H1 (cell line): ENCODE measurements around the gene APBB1. TPM values are rescaled to one million over a fixed set of nuclear protein-coding genes. Genes with fewer than 3 reads are reported as not detected.

Experiments
- CTCF ChIA-PET: fragments of 300-600 bp; sonication (Branson Sonifier 250); formaldehyde crosslinking; loops from one replicate; lab custom pipeline; 2021; ENCODE audit not compliant: partially characterized antibody; lab: Charles Lee
- POLR2A ChIA-PET: fragments of 300-600 bp; sonication (Branson Sonifier 250); formaldehyde crosslinking; loops from one replicate; lab custom pipeline; 2021; ENCODE audit warnings: inconsistent platforms; ENCODE audit not compliant: partially characterized antibody; lab: Charles Lee
- DNase-seq, 2 experiments: peaks; one replicate each; pipeline versions ENCODE4 v3.0.0 to v3.0.0-alpha.2; 2010 to 2022; ENCODE audit warnings: low spot score in 2 of 2, low read depth in 1 of 2, mixed read lengths in 1 of 2
- FAIRE-seq: peaks from 2 replicates; lab custom pipeline; 2011; peaks lifted over from hg19 to GRCh38; lab: Jason Lieb, UNC
- H2AFZ ChIP-seq: 2 replicates; pipeline ENCODE4 v1.8.1; 2012; ENCODE audit warnings: low read length, inconsistent platforms
- H2AK5ac ChIP-seq: 2 replicates; pipeline ENCODE4 v1.6.1; 2013; ENCODE audit warnings: low read depth, low read length
- H2BK120ac ChIP-seq: replicated peaks from 2 replicates; pipeline ENCODE3; 2013; ENCODE audit warnings: low read depth, low read length, inconsistent platforms
- H2BK12ac ChIP-seq: 2 replicates; pipeline ENCODE4 v1.6.1; 2013; ENCODE audit warnings: low read depth, low read length
- H2BK15ac ChIP-seq: 2 replicates; pipeline ENCODE4 v1.6.1; 2013; ENCODE audit warnings: low read length
- H2BK20ac ChIP-seq: 2 replicates; pipeline ENCODE4 v1.6.1; 2013; ENCODE audit warnings: low read length
- H2BK5ac ChIP-seq: 2 replicates; pipeline ENCODE4 v1.6.1; 2013; ENCODE audit warnings: low read depth, low read length
- H3K14ac ChIP-seq: 2 replicates; pipeline ENCODE4 v1.6.1; 2013; ENCODE audit warnings: inconsistent platforms; ENCODE audit not compliant: insufficient read length
- H3K18ac ChIP-seq: 2 replicates; pipeline ENCODE4 v1.6.1; 2013; ENCODE audit warnings: low read length; ENCODE audit errors: extremely low read depth
- H3K23ac ChIP-seq: 2 replicates; pipeline ENCODE4 v1.6.1; 2013; ENCODE audit warnings: inconsistent platforms; ENCODE audit not compliant: insufficient read length
- H3K23me2 ChIP-seq: 2 replicates; pipeline ENCODE4 v1.6.1; 2013; ENCODE audit warnings: low read depth, low read length
- H3K27ac ChIP-seq: 2 replicates; pipeline ENCODE4 v1.6.1; 2011; ENCODE audit warnings: low read depth, low read length, inconsistent platforms
- H3K27me3 ChIP-seq, 4 experiments: replicated peaks in 1 of 4; 1 replicate in 1 of 4; 2 replicates in 3 of 4; pipeline versions ENCODE4 v1.6.1 to v1.8.1; 2011 to 2013; ENCODE audit warnings: low read length in 3 of 4, mild to moderate bottlenecking in 3 of 4, inconsistent platforms in 2 of 4, mixed read lengths in 2 of 4, moderate library complexity in 1 of 4; ENCODE audit not compliant: control insufficient read depth in 3 of 4, insufficient read depth in 3 of 4; ENCODE audit errors: extremely low read depth in 1 of 4
- H3K36me3 ChIP-seq, 4 experiments: 2 replicates each; pipeline versions ENCODE4 v1.6.1 to v1.8.1; 2011 to 2013; ENCODE audit warnings: mild to moderate bottlenecking in 4 of 4, low read length in 3 of 4, moderate library complexity in 2 of 4, control low read depth in 1 of 4, inconsistent platforms in 1 of 4; ENCODE audit not compliant: insufficient read depth in 4 of 4, control insufficient read depth in 2 of 4
- H3K4ac ChIP-seq: replicated peaks from 2 replicates; pipeline ENCODE3; 2013; ENCODE audit warnings: low read length, low read depth, mixed read lengths, inconsistent platforms; ENCODE audit not compliant: insufficient read length
- H3K4me1 ChIP-seq, 4 experiments: replicated peaks in 1 of 4; 1 replicate in 1 of 4; 2 replicates in 3 of 4; pipeline versions ENCODE4 v1.6.1 to v1.8.1; 2011 to 2013; ENCODE audit warnings: low read length in 3 of 4, inconsistent platforms in 2 of 4, mixed read lengths in 1 of 4; ENCODE audit not compliant: insufficient read depth in 4 of 4, control insufficient read depth in 3 of 4
- H3K4me2 ChIP-seq, 2 experiments: 2 replicates each; pipeline versions ENCODE4 v1.6.1 to v1.8.1; 2011 to 2013; ENCODE audit warnings: low read depth in 2 of 2, low read length in 2 of 2, control low read depth in 1 of 2, inconsistent platforms in 1 of 2, mild to moderate bottlenecking in 1 of 2; ENCODE audit not compliant: insufficient read depth in 1 of 2
- H3K4me3 ChIP-seq, 4 experiments: fragments of 200-600, 300-600 bp in 1 of 4; sonication (generic), shearing (Covaris generic), sonication (Bioruptor Twin) in 1 of 4; 2 replicates each; pipeline versions ENCODE4 v1.5.1 to v1.8.1; 2011 to 2016; ENCODE audit warnings: low read length in 4 of 4, low read depth in 3 of 4, control low read depth in 2 of 4, inconsistent platforms in 2 of 4, mild to moderate bottlenecking in 2 of 4, mixed read lengths in 1 of 4, moderate library complexity in 1 of 4; ENCODE audit not compliant: insufficient read depth in 2 of 4; ENCODE audit errors: extremely low read depth in 1 of 4
- H3K56ac ChIP-seq: replicated peaks from 2 replicates; pipeline ENCODE3; 2013; ENCODE audit warnings: low read depth, mild to moderate bottlenecking, mixed read lengths, low read length, inconsistent platforms; ENCODE audit not compliant: insufficient read length
- H3K79me1 ChIP-seq: 2 replicates; pipeline ENCODE4 v1.6.1; 2013; ENCODE audit warnings: low read depth, low read length, control low read depth
- H3K79me2 ChIP-seq, 2 experiments: 2 replicates each; pipeline versions ENCODE4 v1.6.1 to v1.8.1; 2012 to 2013; ENCODE audit warnings: low read length in 2 of 2, mild to moderate bottlenecking in 2 of 2, inconsistent platforms in 1 of 2; ENCODE audit not compliant: insufficient read depth in 2 of 2, control insufficient read depth in 1 of 2
- H3K9ac ChIP-seq, 4 experiments: replicated peaks in 1 of 4; 1 replicate in 1 of 4; 2 replicates in 3 of 4; pipeline versions ENCODE4 v1.6.1 to v1.8.1; 2011 to 2013; ENCODE audit warnings: low read depth in 3 of 4, low read length in 3 of 4, control low read depth in 2 of 4, mild to moderate bottlenecking in 2 of 4, moderate library complexity in 2 of 4, inconsistent platforms in 1 of 4; ENCODE audit errors: extremely low read depth in 1 of 4
- H3K9me3 ChIP-seq, 2 experiments: 2 replicates each; pipeline versions ENCODE4 v1.6.1 to v1.8.1; 2012 to 2013; ENCODE audit warnings: mild to moderate bottlenecking in 2 of 2, moderate library complexity in 2 of 2, control low read depth in 1 of 2, inconsistent platforms in 1 of 2, low read depth in 1 of 2, low read length in 1 of 2, mixed read lengths in 1 of 2; ENCODE audit not compliant: insufficient read depth in 2 of 2
- H4K20me1 ChIP-seq, 2 experiments: replicated peaks in 1 of 2; 2 replicates each; pipeline versions ENCODE3 to v1.8.1; 2011 to 2013; ENCODE audit warnings: inconsistent platforms in 2 of 2, low read length in 2 of 2, mild to moderate bottlenecking in 1 of 2; ENCODE audit not compliant: insufficient read depth in 2 of 2, control insufficient read depth in 1 of 2
- H4K5ac ChIP-seq: 2 replicates; pipeline ENCODE4 v1.6.1; 2013; ENCODE audit warnings: low read length, low read depth, mixed read lengths, inconsistent platforms; ENCODE audit not compliant: insufficient read length
- H4K8ac ChIP-seq: 2 replicates; pipeline ENCODE4 v1.8.0; 2013; ENCODE audit warnings: mild to moderate bottlenecking, moderate library complexity, low read length, inconsistent platforms; ENCODE audit not compliant: insufficient read depth; ENCODE audit errors: extremely low read depth
- H4K91ac ChIP-seq: replicated peaks from 2 replicates; pipeline ENCODE3; 2013; ENCODE audit warnings: low read length, mixed read lengths, inconsistent platforms; ENCODE audit not compliant: insufficient read length
- KDM1A ChIP-seq: fragments of 200-600, 300-600 bp; sonication (generic); IDR thresholded peaks from 2 replicates; pipeline ENCODE4 v1.7.1; 2016; ENCODE audit warnings: mild to moderate bottlenecking, low read length, borderline replicate concordance
- MAFK ChIP-seq: IDR thresholded peaks from 2 replicates; pipeline ENCODE4 v1.6.1; 2012; ENCODE audit warnings: low read depth, mild to moderate bottlenecking, improper control_type of control experiment, low read length
- WGBS, 2 experiments: shearing (Covaris generic) in 1 of 2; methylation state at CpG; one replicate each; pipeline versions ENCODE4 v1.1.6 to v1.1.7; 2013 to 2015; ENCODE audit warnings: low lambda C conversion rate in 2 of 2, mixed read lengths in 2 of 2, inconsistent platforms in 1 of 2, low coverage in 1 of 2, missing lambda C conversion rate in 1 of 2; ENCODE audit not compliant: insufficient replicate concordance in 2 of 2, insufficient coverage in 1 of 2, insufficient read length in 1 of 2; ENCODE audit errors: extremely low coverage in 1 of 2, missing lambda C conversion rate in 1 of 2; 5-methylcytosine and 5-hydroxymethylcytosine counted together
- polyA plus RNA-seq, 7 experiments: library from polyadenylated mRNA; depleted of rRNA in 3 of 7; stranded (reverse) in 5 of 7; unstranded in 2 of 7; fragments of >200 nt in 5 of 7; fragments of 200-250 nt in 2 of 7; gene quantifications; 1 replicate in 5 of 7; 2 replicates in 1 of 7; 4 replicates in 1 of 7; pipeline versions ENCODE4 v1.2.1 to v1.2.3, GENCODE V29; 2011 to 2013; ENCODE audit warnings: missing spikeins in 2 of 7, mixed read lengths in 2 of 7
- total RNA-seq: library from RNA; stranded (reverse); fragmentation: NEBNext Ultra II Directional; extraction: Animal tissue kit (Norgen Biotek cat#: 25700); gene quantifications from 2 replicates; pipeline ENCODE4 v1.2.1, GENCODE V29; 2021

The APBB1 gene
- total and polyA plus RNA-seq, 2 of the 8 experiments (the other 6 are each of a cell fraction or from before 2014, with no cell fraction given) = 23.9 to 33.1 TPM

DNA sequence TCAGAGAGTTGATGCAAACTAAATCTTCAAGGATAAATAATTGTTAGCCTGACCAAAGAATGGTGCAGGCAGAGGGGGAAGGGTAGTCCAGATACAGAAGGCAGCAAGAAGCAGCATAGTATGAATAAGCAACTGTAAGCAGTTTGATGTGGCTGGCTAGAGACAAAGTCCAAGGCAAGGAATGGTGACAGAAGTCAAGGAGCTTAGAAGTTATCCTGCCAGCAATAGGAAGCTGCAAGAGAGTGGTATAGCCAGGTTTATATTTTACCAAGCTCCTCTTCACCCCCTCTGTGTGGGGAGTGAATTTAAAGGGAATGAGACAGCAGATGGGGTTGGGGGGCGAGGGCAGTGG is 40.2 kb upstream of the APBB1 start:
- Histone ChIP-seq H3K27ac (no peak overlapping the region), H3K9me3 (no peaks in the 10 kb centered on the region), H2BK120ac (no peak overlapping the region), H3K4ac (no peak overlapping the region), H4K8ac (no peak overlapping the region), H3K79me2 (no peaks in the 10 kb centered on the region), H3K23me2 (no peaks in the 10 kb centered on the region; the same call in 1 of the 2 replicates), H3K79me1 (no peaks in the 10 kb centered on the region; the same call in 1 of the 2 replicates), H3K4me1 (no peaks in the 10 kb centered on the region), H2AFZ (no peak overlapping the region), H3K27me3 (no peaks in the 10 kb centered on the region), H3K14ac (no peak overlapping the region), H2BK15ac (no peak overlapping the region), H4K20me1 (no peaks in the 10 kb centered on the region), H4K5ac (no peak overlapping the region), H3K9ac (no peak overlapping the region; a peak in 1 of 7 replicates), H4K91ac (no peak overlapping the region), H3K4me2 (no peak overlapping the region), H3K18ac (no peak overlapping the region), H2BK5ac (no peak overlapping the region), H3K23ac (no peak overlapping the region), H3K56ac (no peak overlapping the region), H2AK5ac (no peak overlapping the region), H3K36me3 (peaks cover 0 to 12% (median 3%) of the 10 kb centered on the region in 4 experiments; a peak in 2 of 8 replicates), H2BK20ac (no peak overlapping the region), H2BK12ac (no peak overlapping the region), H3K4me3 (no peak overlapping the region)
- ChIA-PET POLR2A (interaction anchor here (0.6 to 1.5 kb wide), 3 partner anchors 9 to 1637 kb away, joined by 3 to 6 read pairs (median 4); no protein-coding TSS in a partner anchor), CTCF (interaction anchor here (1.2 to 6.5 kb wide), 4 partner anchors 10 to 81 kb away, joined by 3 to 83 read pairs (median 6); partner anchors contain the start of gene HPX)
- DNase-seq (no peak), FAIRE-seq (no peak)
- TF ChIP-seq MAFK = no peak
- TF ChIP-seq KDM1A = no peak
- 79% methylated on average over 1 of the region's 1 CpG; no CpG with 5 or more reads in 1 of the 2 experiments for WGBS, 2 experiments
